HG03575 (cell line): ENCODE results near the gene POU2F1.

ENCODE experiments used
- ATAC-seq: cut with Tn5 transposase; IDR thresholded peaks from one replicate; pipeline ENCODE4 v1.9.1; 2021; ENCODE audit not compliant: unreplicated experiment, insufficient number of reproducible peaks, low FRiP score; ENCODE audit errors: extremely low read depth

The POU2F1 gene

GRCh38 chr1:167392200-167392696 is 171.6 kb downstream of the POU2F1 start:
- ATAC-seq = no peak

DNA sequence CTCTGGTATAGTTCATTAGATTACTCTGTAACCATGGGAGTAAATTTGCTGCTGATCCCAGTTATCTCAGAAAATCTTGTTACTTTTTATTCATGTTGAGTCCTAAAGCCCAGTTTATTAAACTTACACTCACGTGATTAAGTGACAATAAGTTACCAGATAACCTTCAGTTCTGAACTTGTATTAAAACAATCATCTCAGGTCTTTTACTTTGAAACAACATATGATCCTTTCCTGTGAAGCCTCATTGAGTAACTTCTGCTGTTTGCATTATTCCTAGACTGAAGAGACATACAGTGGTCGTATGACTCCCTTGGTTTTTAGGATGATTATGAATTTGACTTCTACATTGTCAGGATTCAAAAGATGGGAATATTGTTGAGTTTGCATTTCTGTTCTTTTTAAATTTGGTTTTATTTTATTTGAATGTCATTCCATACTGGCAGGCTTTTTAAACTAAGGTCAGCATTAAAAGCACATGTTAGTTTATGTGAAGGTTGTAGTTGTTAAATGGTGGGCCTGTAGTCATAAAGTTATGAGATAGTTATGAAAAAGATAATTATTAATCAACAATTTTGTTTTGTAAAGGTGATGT is 179.8 kb downstream of the POU2F1 start:
- no peak for ATAC-seq

GRCh38 chr1:167401260-167401873 is 180.7 kb downstream of the POU2F1 start:
- no peak for ATAC-seq

- no peak for ATAC-seq
Observed at GRCh38 chr1:167404161-167404888, 183.6 kb downstream of the POU2F1 start.

- no peak for ATAC-seq
Observed at GRCh38 chr1:167404908-167405307, 184.2 kb downstream of the POU2F1 start.

GRCh38 chr1:167408355-167408754 is 187.7 kb downstream of the POU2F1 start:
- no peak for ATAC-seq

GRCh38 chr1:167409183-167409582 is 188.5 kb downstream of the POU2F1 start:
- ATAC-seq = no peak

GRCh38 chr1:167412072-167412471 is 191.4 kb downstream of the POU2F1 start:
- ATAC-seq = no peak

DNA sequence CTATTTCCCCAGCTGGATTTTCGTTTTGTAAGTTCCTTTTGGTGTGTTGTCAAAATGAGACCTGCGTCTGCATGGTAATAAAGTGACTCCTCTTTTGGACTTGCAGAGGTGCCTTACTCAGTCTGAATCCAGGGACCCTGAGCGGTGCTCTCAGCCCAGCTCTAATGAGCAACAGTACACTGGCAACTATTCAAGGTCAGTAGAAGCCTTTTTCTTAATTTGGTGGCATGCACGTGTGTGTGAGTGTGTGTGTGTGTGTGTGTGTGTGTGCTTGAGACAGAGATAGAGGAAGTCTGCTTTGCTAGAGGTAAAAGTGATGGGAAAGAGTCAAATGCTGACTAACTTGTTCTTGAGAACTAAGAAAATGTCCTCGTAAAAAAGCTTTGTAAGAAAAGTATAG is 192.2 kb downstream of the POU2F1 start:
- ATAC-seq = no peak

DNA sequence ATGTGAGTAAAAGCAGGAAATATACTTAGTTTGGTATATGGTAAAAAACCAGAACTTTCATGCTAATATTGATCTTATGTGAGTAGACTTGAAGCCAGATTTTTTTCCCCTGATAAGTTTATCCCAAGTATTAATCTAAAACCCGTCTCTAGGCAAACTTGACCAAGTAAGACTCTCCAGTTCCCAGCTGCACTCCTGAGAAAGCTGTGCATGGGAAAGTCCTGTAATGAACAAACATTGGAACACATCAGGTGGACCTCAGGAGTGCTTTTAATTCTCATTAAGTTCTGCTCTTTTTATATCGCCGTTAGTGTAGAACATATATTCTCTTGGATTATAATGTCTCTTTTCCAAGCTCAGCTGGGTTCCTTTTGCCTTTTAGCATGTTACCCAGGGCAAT is 192.6 kb downstream of the POU2F1 start:
- no peak for ATAC-seq

DNA sequence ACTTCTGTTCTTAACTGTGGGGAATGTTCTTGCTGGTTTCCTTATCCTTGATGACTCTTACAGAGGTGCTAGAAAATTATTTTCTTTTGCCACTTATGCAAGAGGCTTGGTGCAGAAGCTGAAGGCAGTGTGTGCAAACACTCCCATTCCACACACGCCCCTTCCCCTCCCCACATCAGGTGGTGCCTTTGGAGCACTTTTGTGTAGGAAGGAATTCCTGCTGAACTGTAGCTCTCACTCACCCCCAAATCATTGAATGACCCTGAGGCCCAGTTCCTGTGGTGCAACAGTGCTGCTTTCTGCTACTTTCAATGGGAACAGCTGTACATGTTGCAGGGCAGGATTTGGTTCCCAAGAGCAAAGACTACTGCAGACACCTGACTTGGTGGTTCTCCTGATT is 195.8 kb downstream of the POU2F1 start:
- ATAC-seq = no peak

GRCh38 chr1:167418391-167418790 is 197.7 kb downstream of the POU2F1 start:
- no peak for ATAC-seq

DNA sequence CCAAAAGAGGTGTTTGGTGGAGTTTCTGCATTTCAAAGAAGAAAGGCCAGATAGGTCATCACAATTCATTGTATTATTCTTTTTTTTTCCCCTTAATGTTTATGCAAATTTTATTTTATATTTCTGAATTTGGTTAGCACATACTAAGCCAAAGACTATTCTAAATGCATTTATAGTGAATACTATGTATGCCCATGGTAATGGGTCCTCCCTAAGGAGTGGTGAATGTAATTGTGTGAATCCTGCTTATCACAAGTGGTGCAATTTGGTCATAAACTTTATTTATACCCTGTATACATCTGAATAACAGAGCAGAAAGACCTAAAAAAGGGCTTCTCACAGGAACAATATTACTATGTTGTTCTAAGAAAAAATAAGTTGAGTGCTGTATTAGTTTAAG is 198.6 kb downstream of the POU2F1 start:
- ATAC-seq = no peak

DNA sequence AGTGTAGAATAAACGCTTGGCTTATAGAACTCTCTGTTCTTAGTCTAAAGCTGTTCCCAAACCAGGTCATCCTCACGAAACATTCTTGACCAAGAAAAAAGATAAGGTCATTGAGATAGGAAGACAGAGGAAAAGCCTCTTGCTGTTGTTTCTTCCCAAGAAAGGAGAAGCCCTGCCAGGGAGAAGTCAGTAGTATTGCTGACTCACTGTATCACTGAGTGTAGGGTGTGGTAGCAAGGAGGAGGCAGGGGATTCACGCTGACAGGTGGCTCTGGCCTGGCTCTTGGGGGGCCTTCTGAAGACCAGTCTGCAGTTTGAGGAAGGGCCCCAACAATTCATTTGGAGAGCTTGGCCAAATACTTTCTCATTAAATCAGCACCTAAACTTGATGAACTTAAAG is 199.8 kb downstream of the POU2F1 start:
- no peak for ATAC-seq

DNA sequence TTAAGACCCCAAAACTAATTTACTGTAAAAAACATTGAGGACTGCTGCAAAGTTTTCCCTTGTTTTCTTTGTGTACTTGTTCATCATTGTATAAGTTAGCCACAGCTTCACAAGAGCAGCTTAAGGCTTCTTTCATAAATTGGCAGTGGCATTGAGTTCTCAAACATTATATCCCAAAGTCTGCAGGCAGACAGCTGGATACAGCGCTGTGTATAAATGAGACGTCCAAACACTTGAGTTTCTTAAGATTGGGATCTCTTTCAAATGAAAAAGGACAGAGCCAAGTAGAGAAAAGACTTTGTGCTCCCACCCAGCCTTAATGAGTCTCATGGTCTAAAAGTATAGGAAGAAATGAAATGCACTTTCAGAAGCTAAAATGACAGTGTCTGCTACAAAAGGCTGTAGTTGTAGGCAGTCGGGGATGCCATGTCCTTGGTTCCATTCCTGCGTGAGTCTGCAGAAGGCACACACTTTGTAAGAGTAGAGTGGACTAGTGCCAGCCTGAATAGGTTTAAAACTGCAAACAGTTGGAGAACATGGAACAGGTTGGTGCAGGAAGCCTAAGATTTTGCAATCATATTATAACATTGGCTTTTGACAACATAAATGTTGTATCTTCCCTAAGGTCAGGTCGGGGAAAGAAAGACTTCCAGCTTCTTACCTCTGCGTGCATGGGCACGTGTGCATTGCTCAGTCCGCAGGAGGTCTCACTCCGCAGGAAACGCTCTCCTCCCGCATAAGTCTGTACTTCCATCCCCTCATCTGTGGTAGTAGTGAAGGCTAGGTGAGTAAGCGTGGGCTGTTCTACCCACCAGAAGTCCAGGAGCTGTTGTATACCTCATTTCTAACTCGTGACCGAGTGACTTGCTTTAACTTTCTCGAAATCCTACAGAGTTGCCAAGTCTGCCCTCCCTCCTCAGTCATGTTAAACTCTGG is 203.3 kb downstream of the POU2F1 start:
- ATAC-seq = no peak

DNA sequence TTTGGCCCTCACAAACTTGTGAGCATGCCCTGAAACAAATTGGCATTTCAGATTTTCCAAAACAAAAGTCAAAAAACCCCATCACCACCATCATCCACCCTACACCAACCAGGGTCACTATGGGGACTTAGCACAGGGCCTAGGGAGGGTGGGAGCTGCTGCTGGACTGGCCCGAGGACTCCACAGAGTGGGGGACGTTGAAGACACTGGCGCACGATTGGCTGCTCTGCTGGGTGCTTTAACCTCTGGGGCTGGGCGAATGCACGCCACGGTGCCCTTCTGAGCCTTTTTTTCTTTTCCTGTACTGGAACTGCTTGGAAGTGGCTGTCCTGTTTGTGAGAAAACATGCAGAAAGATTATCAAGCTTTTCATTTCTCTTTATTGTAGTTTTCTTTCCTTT is 204.8 kb downstream of the POU2F1 start:
- no peak for ATAC-seq

DNA sequence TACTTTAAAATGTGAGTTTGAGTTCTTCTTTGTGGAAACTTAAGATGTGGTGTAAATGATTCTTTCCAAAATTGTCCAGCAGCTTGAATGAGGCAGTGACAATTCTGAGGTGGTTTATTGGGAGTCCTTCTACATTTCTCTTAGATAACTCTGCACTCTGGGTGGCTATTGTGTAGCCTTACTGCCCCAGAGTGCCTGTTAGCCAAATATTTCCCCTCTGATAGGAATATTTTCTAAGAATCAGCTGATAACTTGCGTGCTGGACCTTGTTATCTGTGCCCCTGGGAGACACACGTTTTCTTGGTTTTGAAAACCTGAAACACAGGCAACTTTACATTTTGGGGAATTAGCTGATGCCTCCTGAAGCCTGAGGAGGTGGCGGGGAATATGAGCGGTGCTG is 206.0 kb downstream of the POU2F1 start:
- ATAC-seq = no peak

DNA sequence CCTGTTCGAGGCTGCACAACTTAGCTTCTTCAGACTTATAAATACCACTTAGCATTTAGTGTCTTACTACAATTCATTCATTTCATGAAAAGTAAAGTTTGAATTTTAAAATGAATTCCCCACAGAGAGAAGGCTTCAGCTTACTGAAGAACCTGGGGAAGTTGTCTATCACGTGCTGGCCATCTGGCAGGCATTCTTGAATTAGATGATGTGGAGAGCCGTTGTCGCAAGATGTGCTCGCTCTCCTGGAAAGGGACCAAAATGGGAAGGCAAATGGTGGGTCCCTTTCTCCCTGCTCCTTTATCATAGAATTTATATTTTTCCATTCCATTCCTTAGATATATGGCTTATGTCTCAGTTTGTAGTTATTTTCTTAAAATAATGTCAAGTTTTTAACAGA is 207.2 kb downstream of the POU2F1 start:
- ATAC-seq = no peak

DNA sequence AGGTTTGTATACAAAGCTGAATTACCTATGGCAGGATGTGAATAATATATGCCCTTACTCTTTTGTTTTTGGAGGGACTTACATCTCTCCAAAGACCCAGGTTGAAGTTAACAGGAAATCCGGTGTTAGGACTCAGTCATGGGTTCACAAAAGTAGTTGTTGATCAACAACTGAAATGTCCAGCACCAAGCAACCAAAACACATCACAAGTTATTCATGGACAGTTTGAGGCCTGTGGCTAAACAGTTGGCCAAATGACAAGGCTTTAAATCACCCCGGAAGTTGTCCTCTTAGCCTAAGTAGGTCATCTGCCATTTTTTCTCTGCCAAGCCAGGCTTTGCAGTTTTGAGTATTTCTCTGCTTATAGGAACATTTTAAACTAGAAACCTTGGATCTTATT is 207.7 kb downstream of the POU2F1 start:
- no peak for ATAC-seq
